Effector memory CD8-positive, alpha-beta T cell (primary cell): ENCODE results near the gene TBC1D1.

Experiments used
- ATAC-seq: fragments of 150-1000 bp; cut with Tn5 transposase; replicated peaks from 2 replicates; pipeline ENCODE4 v1.10.0; 2021; ENCODE audit warnings: mild to moderate bottlenecking, moderate library complexity
- DNase-seq, 3 experiments: peaks; one replicate each; pipeline ENCODE4 v3.0.0; 2021
- H3K27ac Mint-ChIP-seq, 2 donors: one replicate each; pipeline ENCODE4 v1.8.0; 2022; ENCODE audit warnings: mild to moderate bottlenecking in 2 of 2, mixed read lengths in 2 of 2, moderate library complexity in 2 of 2
- H3K27me3 Mint-ChIP-seq, 2 donors: one replicate each; pipeline ENCODE4 v1.8.0; 2022; ENCODE audit warnings: mixed read lengths in 2 of 2
- H3K36me3 Mint-ChIP-seq: one replicate; pipeline ENCODE4 v1.8.0; 2022; ENCODE audit warnings: mild to moderate bottlenecking, moderate library complexity, mixed read lengths; ENCODE audit not compliant: insufficient read depth
- H3K4me1 Mint-ChIP-seq, 2 donors: one replicate each; pipeline ENCODE4 v1.8.0; 2022; ENCODE audit warnings: low read depth in 2 of 2, mixed read lengths in 2 of 2
- H3K4me3 Mint-ChIP-seq, 2 donors: one replicate each; pipeline ENCODE4 v1.8.0; 2022; ENCODE audit warnings: mild to moderate bottlenecking in 2 of 2, mixed read lengths in 2 of 2, moderate library complexity in 2 of 2
- H3K9me3 Mint-ChIP-seq, 2 donors: one replicate each; pipeline ENCODE4 v1.8.0; 2022; ENCODE audit warnings: mixed read lengths in 2 of 2

The TBC1D1 gene

GRCh38 chr4:38036548-38036947 is 145.7 kb downstream of the TBC1D1 start:
- peaks cover 0 to 4% of the 10 kb centered on the region in 2 donors for H3K4me1 Mint-ChIP-seq
- no peaks in the 10 kb centered on the region for H3K9me3 Mint-ChIP-seq
- peaks cover 6% of the 10 kb centered on the region for H3K36me3 Mint-ChIP-seq
- H3K4me3 Mint-ChIP-seq, result no peak overlapping the region
- H3K27me3 Mint-ChIP-seq, result no peaks in the 10 kb centered on the region
- no peak overlapping the region for H3K27ac Mint-ChIP-seq
- ATAC-seq (no peak), DNase-seq (no peak)

GRCh38 chr4:38037612-38038011 is 146.7 kb downstream of the TBC1D1 start:
- ATAC-seq (no peak), DNase-seq (no peak)
- Mint-ChIP-seq H3K36me3 (peaks cover 4% of the 10 kb centered on the region), H3K27me3 (no peaks in the 10 kb centered on the region), H3K4me3 (no peak overlapping the region), H3K4me1 (peaks cover 0 to 4% of the 10 kb centered on the region in 2 donors), H3K27ac (no peak overlapping the region), H3K9me3 (no peaks in the 10 kb centered on the region)

- no peak for DNase-seq
- peaks cover 10% of the 10 kb centered on the region for H3K36me3 Mint-ChIP-seq
These were observed 149.7 kb downstream of the TBC1D1 start for GRCh38 chr4:38040619-38041018.

GRCh38 chr4:38044060-38044459 is 153.2 kb downstream of the TBC1D1 start:
- ATAC-seq (no peak), DNase-seq (no peak)
- Mint-ChIP-seq H3K4me3 (no peak overlapping the region), H3K27me3 (no peaks in the 10 kb centered on the region), H3K9me3 (no peaks in the 10 kb centered on the region), H3K36me3 (peaks cover 19% of the 10 kb centered on the region), H3K27ac (no peak overlapping the region), H3K4me1 (no peaks in the 10 kb centered on the region)

More at GRCh38 chr4:38040619-38041018, 149.7 kb downstream of the TBC1D1 start:
- Mint-ChIP-seq H3K27me3 (no peaks in the 10 kb centered on the region), H3K9me3 (no peaks in the 10 kb centered on the region), H3K4me1 (no peaks in the 10 kb centered on the region), H3K4me3 (no peak overlapping the region), H3K27ac (no peak overlapping the region)
- ATAC-seq, result no peak

GRCh38 chr4:38045289-38045988 is 154.6 kb downstream of the TBC1D1 start:
- no peak for DNase-seq
- Mint-ChIP-seq H3K4me1 (no peaks in the 10 kb centered on the region), H3K4me3 (no peak overlapping the region), H3K9me3 (no peaks in the 10 kb centered on the region), H3K27ac (no peak overlapping the region), H3K36me3 (peaks cover 26% of the 10 kb centered on the region), H3K27me3 (no peaks in the 10 kb centered on the region)
- ATAC-seq, result no peak

- H3K27me3 Mint-ChIP-seq, result no peaks in the 10 kb centered on the region
- H3K4me3 Mint-ChIP-seq, result no peak overlapping the region
- ATAC-seq, result no peak
- peak overlapping the region in 1 of 2 donors; percentile 1 for H3K27ac Mint-ChIP-seq
- DNase-seq, result no peak
- peaks cover 35% of the 10 kb centered on the region for H3K36me3 Mint-ChIP-seq
- no peaks in the 10 kb centered on the region for H3K4me1 Mint-ChIP-seq
- no peaks in the 10 kb centered on the region for H3K9me3 Mint-ChIP-seq
These were observed 156.0 kb downstream of the TBC1D1 start for GRCh38 chr4:38046727-38047489.

- DNase-seq (no peak), ATAC-seq (no peak)
- Mint-ChIP-seq H3K27ac (no peak overlapping the region), H3K4me1 (no peaks in the 10 kb centered on the region), H3K27me3 (no peaks in the 10 kb centered on the region), H3K4me3 (no peak overlapping the region), H3K9me3 (no peaks in the 10 kb centered on the region), H3K36me3 (peaks cover 35% of the 10 kb centered on the region)
These were observed 158.8 kb downstream of the TBC1D1 start for GRCh38 chr4:38049545-38050170.

DNA sequence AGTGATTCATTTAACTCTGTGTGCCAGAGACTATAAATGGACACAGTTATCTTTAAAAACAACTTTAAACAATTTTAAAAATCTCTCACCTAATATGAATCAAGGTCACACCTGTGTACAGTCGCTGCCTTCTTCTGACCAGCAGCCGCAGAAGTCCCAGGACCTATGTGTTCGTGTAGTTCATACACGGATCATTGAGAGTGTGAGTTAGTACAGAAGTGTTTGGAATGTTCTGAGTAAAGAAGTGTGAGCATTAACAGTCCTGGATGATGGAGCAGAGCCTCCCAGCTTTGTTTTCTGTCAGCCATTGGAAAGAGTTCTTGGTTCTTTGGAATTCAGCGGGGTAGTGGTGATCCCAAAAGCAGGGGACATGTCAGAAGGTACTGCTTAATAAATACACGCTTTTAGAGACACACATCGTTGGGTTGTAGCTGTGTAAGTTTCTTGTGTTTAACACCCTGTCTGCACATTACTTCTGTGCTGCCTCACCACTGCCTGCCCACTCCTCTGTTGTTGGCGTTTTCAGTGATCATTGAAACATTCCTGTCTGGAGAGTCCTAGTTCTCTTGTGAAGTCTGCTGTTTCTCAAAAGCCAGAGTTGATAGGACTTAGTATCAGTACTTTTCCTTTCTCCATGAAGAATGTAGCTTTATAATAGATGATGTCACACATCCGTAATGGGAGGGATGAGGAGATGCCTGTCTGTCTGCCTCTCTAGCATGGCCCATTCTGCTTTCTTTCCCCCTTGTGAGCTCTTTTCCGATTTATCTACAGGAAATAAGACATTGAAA is 159.9 kb downstream of the TBC1D1 start:
- Mint-ChIP-seq H3K36me3 (peaks cover 32% of the 10 kb centered on the region), H3K27ac (no peak overlapping the region), H3K27me3 (no peaks in the 10 kb centered on the region), H3K4me1 (no peaks in the 10 kb centered on the region), H3K4me3 (no peak overlapping the region), H3K9me3 (no peaks in the 10 kb centered on the region)
- ATAC-seq, result no peak
- DNase-seq, result no peak

GRCh38 chr4:38055566-38055965 is 164.7 kb downstream of the TBC1D1 start:
- H3K4me1 Mint-ChIP-seq, result no peaks in the 10 kb centered on the region
- H3K4me3 Mint-ChIP-seq, result no peak overlapping the region
- no peaks in the 10 kb centered on the region for H3K27me3 Mint-ChIP-seq
- H3K27ac Mint-ChIP-seq, result no peak overlapping the region
- DNase-seq (no peak), ATAC-seq (no peak)
- H3K9me3 Mint-ChIP-seq, result no peaks in the 10 kb centered on the region
- H3K36me3 Mint-ChIP-seq, result peaks cover 33% of the 10 kb centered on the region

- Mint-ChIP-seq H3K36me3 (peaks cover 30% of the 10 kb centered on the region), H3K4me3 (no peak overlapping the region), H3K27me3 (no peaks in the 10 kb centered on the region), H3K4me1 (no peaks in the 10 kb centered on the region), H3K27ac (no peak overlapping the region), H3K9me3 (no peaks in the 10 kb centered on the region)
- no peak for ATAC-seq
- no peak for DNase-seq
These were observed 165.3 kb downstream of the TBC1D1 start for GRCh38 chr4:38056011-38056685.

GRCh38 chr4:38058151-38058550 is 167.3 kb downstream of the TBC1D1 start:
- Mint-ChIP-seq H3K27me3 (no peaks in the 10 kb centered on the region), H3K27ac (peak overlapping the region in 1 of 2 donors; percentile 57), H3K9me3 (no peaks in the 10 kb centered on the region)

GRCh38 chr4:38060829-38061431 is 170.0 kb downstream of the TBC1D1 start:
- DNase-seq (no peak), ATAC-seq (no peak)
- peaks cover 27% of the 10 kb centered on the region for H3K36me3 Mint-ChIP-seq
- no peak overlapping the region for H3K4me3 Mint-ChIP-seq
- peaks cover 7 to 8% of the 10 kb centered on the region in 2 donors for H3K4me1 Mint-ChIP-seq
- no peak overlapping the region for H3K27ac Mint-ChIP-seq
- H3K9me3 Mint-ChIP-seq, result no peaks in the 10 kb centered on the region
- H3K27me3 Mint-ChIP-seq, result no peaks in the 10 kb centered on the region

More at GRCh38 chr4:38058151-38058550, 167.3 kb downstream of the TBC1D1 start:
- Mint-ChIP-seq H3K4me3 (no peak overlapping the region), H3K4me1 (peaks cover 4 to 8% of the 10 kb centered on the region in 2 donors), H3K36me3 (peaks cover 20% of the 10 kb centered on the region)
- DNase-seq (no peak), ATAC-seq (no peak)
